SK-N-SH (cell line): ENCODE measurements around the gene BUD31. TPM values are rescaled to one million over a fixed set of nuclear protein-coding genes. Genes with fewer than 3 reads are reported as not detected.
A peak's percentile ranks its signal among the peaks of the same experiment; 100 is the strongest.

Experiments
- CTCF ChIA-PET: fragments of 300-600, 350-600 bp; formaldehyde crosslinking; extraction: SDS; loops from one replicate; lab custom pipeline; 2021; lab: Yijun Ruan, JAX
- POLR2A ChIA-PET: fragments of 350-600 bp; sonication (Branson Sonifier 250); formaldehyde crosslinking; extraction: SDS; loops from one replicate; lab custom pipeline; 2020; ENCODE audit warnings: antibody characterized with exemption, inconsistent platforms; lab: Yijun Ruan, JAX
- DNase-seq: peaks from one replicate; pipeline ENCODE4 v3.0.0; 2012
- H2AFZ ChIP-seq: fragments of 200-600 bp; sonication (generic); 2 replicates; pipeline ENCODE4 v1.8.1; 2016; ENCODE audit warnings: antibody characterized with exemption, mild to moderate bottlenecking, low read depth
- H3F3A ChIP-seq: fragments of 200-600 bp; sonication (generic); replicated peaks from 2 replicates; pipeline ENCODE3; 2016; ENCODE audit warnings: antibody characterized with exemption, mild to moderate bottlenecking; ENCODE audit not compliant: insufficient read depth
- H3K27ac ChIP-seq, 2 experiments: fragments of 200-500 bp in 1 of 2; fragments of 200-600 bp in 1 of 2; sonication (Bioruptor generic) in 1 of 2; sonication (generic), shearing (Covaris generic) in 1 of 2; 2 replicates each; pipeline versions ENCODE4 v1.5.1 to v1.6.1; 2014 to 2016; ENCODE audit warnings: low read depth in 2 of 2, inconsistent platforms in 1 of 2, low read length in 1 of 2, mild to moderate bottlenecking in 1 of 2, mixed read lengths in 1 of 2
- H3K27me3 ChIP-seq: fragments of 200-600 bp; sonication (generic), shearing (Covaris generic); 2 replicates; pipeline ENCODE4 v1.6.1; 2016; ENCODE audit warnings: mixed run types; ENCODE audit not compliant: insufficient read depth
- H3K36me3 ChIP-seq, 2 experiments: fragments of 200-500 bp in 1 of 2; fragments of 200-600 bp in 1 of 2; sonication (Bioruptor generic) in 1 of 2; sonication (generic) in 1 of 2; replicated peaks in 1 of 2; 2 replicates each; pipeline versions ENCODE3 to v1.5.1; 2014 to 2016; ENCODE audit warnings: low read length in 1 of 2, mild to moderate bottlenecking in 1 of 2; ENCODE audit not compliant: insufficient read depth in 2 of 2, control insufficient read depth in 1 of 2
- H3K4me1 ChIP-seq, 2 experiments: fragments of 200-500 bp in 1 of 2; fragments of 200-600 bp in 1 of 2; sonication (Bioruptor generic) in 1 of 2; sonication (generic), shearing (Covaris generic) in 1 of 2; 2 replicates each; pipeline versions ENCODE4 v1.5.1 to v1.6.1; 2014 to 2016; ENCODE audit warnings: low read depth in 1 of 2, low read length in 1 of 2, mixed run types in 1 of 2; ENCODE audit not compliant: insufficient read depth in 2 of 2, control insufficient read depth in 1 of 2
- H3K4me2 ChIP-seq: fragments of 200-600 bp; sonication (generic), shearing (Covaris generic); 2 replicates; pipeline ENCODE4 v1.6.1; 2017; ENCODE audit warnings: mixed run types
- H3K4me3 ChIP-seq, 2 experiments: fragments of 200-500 bp in 1 of 2; fragments of 200-600 bp in 1 of 2; sonication (Bioruptor generic) in 1 of 2; sonication (generic), shearing (Covaris generic) in 1 of 2; 2 replicates each; pipeline versions ENCODE4 v1.5.1 to v1.8.1; 2014 to 2016; ENCODE audit warnings: low read depth in 2 of 2, inconsistent platforms in 1 of 2, low read length in 1 of 2, mild to moderate bottlenecking in 1 of 2, mixed read lengths in 1 of 2, moderate library complexity in 1 of 2
- H3K79me2 ChIP-seq: fragments of 200-600 bp; sonication (generic); 2 replicates; pipeline ENCODE4 v1.8.1; 2017; ENCODE audit warnings: mild to moderate bottlenecking; ENCODE audit not compliant: insufficient read depth
- H3K9ac ChIP-seq: fragments of 200-600 bp; sonication (generic); 2 replicates; pipeline ENCODE4 v1.6.1; 2017; ENCODE audit warnings: mixed run types
- H3K9me2 ChIP-seq: fragments of 200-600 bp; sonication (generic); 2 replicates; pipeline ENCODE4 v1.6.1; 2017; ENCODE audit warnings: mixed run types
- H3K9me3 ChIP-seq: fragments of 200-600 bp; sonication (generic); 2 replicates; pipeline ENCODE4 v1.6.1; 2017; ENCODE audit warnings: mixed run types, mild to moderate bottlenecking, moderate library complexity
- H4K20me1 ChIP-seq: fragments of 200-600 bp; sonication (generic); 2 replicates; pipeline ENCODE4 v1.6.1; 2017; ENCODE audit warnings: mild to moderate bottlenecking, mixed run types; ENCODE audit not compliant: insufficient read depth
- ELF1 ChIP-seq: IDR thresholded peaks from 2 replicates; pipeline ENCODE4 v1.4.0; 2012
- EZH2phosphoT487 ChIP-seq: fragments of 200-600 bp; sonication (generic); IDR thresholded peaks from 2 replicates; pipeline ENCODE4 v1.6.1; 2017; ENCODE audit warnings: low read depth, mixed run types, mild to moderate bottlenecking, antibody characterized with exemption, moderate library complexity, borderline replicate concordance
- FOSL2 ChIP-seq: IDR thresholded peaks from 2 replicates; pipeline ENCODE4 v1.4.0; 2012; ENCODE audit warnings: low read depth, mild to moderate bottlenecking, moderate library complexity, borderline replicate concordance
- GABPA ChIP-seq: IDR thresholded peaks from 2 replicates; pipeline ENCODE4 v1.4.0; 2012; ENCODE audit warnings: low read depth, mild to moderate bottlenecking
- JUND ChIP-seq: IDR thresholded peaks from 2 replicates; pipeline ENCODE4 v1.4.0; 2012
- MEF2A ChIP-seq: IDR thresholded peaks from 2 replicates; pipeline ENCODE4 v1.4.0; 2012; ENCODE audit warnings: low read depth, borderline replicate concordance
- MXI1 ChIP-seq: IDR thresholded peaks from 2 replicates; pipeline ENCODE4 v1.6.1; 2012; ENCODE audit warnings: mild to moderate bottlenecking, low read depth, low read length, improper control_type of control experiment
- POLR2AphosphoS5 ChIP-seq: IDR thresholded peaks from 2 replicates; pipeline ENCODE4 v1.6.1; 2012; ENCODE audit warnings: low read depth, low read length
- RAD21 ChIP-seq: IDR thresholded peaks from 2 replicates; pipeline ENCODE4 v1.6.1; 2012; ENCODE audit warnings: mild to moderate bottlenecking, low read length
- SMC3 ChIP-seq: IDR thresholded peaks from 2 replicates; pipeline ENCODE4 v1.6.1; 2012; ENCODE audit warnings: low read depth, low read length, improper control_type of control experiment
- TCF12 ChIP-seq: IDR thresholded peaks from 2 replicates; pipeline ENCODE4 v1.4.0; 2012
- WGBS: methylation state at CpG from one replicate; pipeline ENCODE4 v1.1.6; 2017; ENCODE audit warnings: low lambda C conversion rate; 5-methylcytosine and 5-hydroxymethylcytosine counted together
- polyA plus RNA-seq, 3 experiments: library from polyadenylated mRNA; depleted of rRNA; stranded (reverse); fragments of >200 nt; gene quantifications; 2 replicates each; pipeline ENCODE4 v1.2.3, GENCODE V29; 2012
- TF ChIP-seq, protein P1 (sequence below): fragments of 150-350 bp; IDR thresholded peaks from 2 replicates; pipeline ENCODE4 v1.6.1; 2017; ENCODE audit warnings: antibody characterized with exemption, low read length, low read depth, borderline replicate concordance
- TF ChIP-seq, protein P2 (sequence below): IDR thresholded peaks from 2 replicates; pipeline ENCODE4 v1.6.1; 2012; ENCODE audit warnings: mild to moderate bottlenecking, low read depth, low read length, moderate library complexity
- TF ChIP-seq, protein P3 (sequence below): IDR thresholded peaks from 2 replicates; pipeline ENCODE4 v1.4.0; 2012; ENCODE audit warnings: low read depth, borderline replicate concordance
- TF ChIP-seq, protein P4 (sequence below): IDR thresholded peaks from 2 replicates; pipeline ENCODE4 v1.4.0; 2012; ENCODE audit warnings: low read depth, borderline replicate concordance
- TF ChIP-seq, protein P5 (sequence below): fragments of 200-600 bp; sonication (generic); IDR thresholded peaks from 2 replicates; pipeline ENCODE4 v1.6.1; 2017; ENCODE audit warnings: antibody characterized with exemption, mild to moderate bottlenecking, moderate library complexity

The BUD31 gene
- polyA plus RNA-seq, 1 of the 3 experiments (the other 2 are of a cell fraction): 162 TPM

DNA sequence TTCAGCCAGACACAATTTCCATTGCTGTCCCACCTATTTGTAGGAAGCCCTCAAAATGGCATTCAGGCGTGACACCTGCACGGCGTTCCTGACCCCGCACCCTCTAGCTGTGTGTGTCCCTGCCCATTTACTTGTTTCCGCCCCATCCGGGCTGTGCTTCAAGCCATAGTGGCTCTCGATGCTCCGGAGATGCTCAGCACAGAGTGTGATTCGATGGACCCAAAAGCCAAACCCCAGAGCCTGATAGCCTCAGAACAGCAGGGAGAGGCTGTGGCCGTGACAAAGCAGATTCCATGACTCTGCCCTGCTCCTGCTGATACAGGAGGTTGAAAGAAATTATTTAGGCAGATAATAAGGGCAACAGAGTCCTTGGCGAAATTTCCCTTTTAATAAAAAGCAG, 13.4 kb downstream of the BUD31 start:
- CTCF ChIA-PET: interaction anchor here (0.6 kb wide), 1 partner anchor 43 kb away, joined by 3 read pairs; no protein-coding TSS in a partner anchor
- H3K4me2 ChIP-seq: no peak overlapping the region
- peak; percentile 21 for DNase-seq
- H3K4me3 ChIP-seq: no peak overlapping the region
- no peaks in the 10 kb centered on the region for H4K20me1 ChIP-seq
- TF ChIP-seq, protein P1, sequence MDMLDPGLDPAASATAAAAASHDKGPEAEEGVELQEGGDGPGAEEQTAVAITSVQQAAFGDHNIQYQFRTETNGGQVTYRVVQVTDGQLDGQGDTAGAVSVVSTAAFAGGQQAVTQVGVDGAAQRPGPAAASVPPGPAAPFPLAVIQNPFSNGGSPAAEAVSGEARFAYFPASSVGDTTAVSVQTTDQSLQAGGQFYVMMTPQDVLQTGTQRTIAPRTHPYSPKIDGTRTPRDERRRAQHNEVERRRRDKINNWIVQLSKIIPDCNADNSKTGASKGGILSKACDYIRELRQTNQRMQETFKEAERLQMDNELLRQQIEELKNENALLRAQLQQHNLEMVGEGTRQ: no peak
- TF ChIP-seq JUND: no peak
- TF ChIP-seq, protein P2, sequence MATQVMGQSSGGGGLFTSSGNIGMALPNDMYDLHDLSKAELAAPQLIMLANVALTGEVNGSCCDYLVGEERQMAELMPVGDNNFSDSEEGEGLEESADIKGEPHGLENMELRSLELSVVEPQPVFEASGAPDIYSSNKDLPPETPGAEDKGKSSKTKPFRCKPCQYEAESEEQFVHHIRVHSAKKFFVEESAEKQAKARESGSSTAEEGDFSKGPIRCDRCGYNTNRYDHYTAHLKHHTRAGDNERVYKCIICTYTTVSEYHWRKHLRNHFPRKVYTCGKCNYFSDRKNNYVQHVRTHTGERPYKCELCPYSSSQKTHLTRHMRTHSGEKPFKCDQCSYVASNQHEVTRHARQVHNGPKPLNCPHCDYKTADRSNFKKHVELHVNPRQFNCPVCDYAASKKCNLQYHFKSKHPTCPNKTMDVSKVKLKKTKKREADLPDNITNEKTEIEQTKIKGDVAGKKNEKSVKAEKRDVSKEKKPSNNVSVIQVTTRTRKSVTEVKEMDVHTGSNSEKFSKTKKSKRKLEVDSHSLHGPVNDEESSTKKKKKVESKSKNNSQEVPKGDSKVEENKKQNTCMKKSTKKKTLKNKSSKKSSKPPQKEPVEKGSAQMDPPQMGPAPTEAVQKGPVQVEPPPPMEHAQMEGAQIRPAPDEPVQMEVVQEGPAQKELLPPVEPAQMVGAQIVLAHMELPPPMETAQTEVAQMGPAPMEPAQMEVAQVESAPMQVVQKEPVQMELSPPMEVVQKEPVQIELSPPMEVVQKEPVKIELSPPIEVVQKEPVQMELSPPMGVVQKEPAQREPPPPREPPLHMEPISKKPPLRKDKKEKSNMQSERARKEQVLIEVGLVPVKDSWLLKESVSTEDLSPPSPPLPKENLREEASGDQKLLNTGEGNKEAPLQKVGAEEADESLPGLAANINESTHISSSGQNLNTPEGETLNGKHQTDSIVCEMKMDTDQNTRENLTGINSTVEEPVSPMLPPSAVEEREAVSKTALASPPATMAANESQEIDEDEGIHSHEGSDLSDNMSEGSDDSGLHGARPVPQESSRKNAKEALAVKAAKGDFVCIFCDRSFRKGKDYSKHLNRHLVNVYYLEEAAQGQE: no peak
- no peaks in the 10 kb centered on the region for H3K9me2 ChIP-seq
- peaks cover 4% of the 10 kb centered on the region; the same call in 1 of the 2 replicates for H3K79me2 ChIP-seq
- H3F3A ChIP-seq: peaks cover 6% of the 10 kb centered on the region
- no peaks in the 10 kb centered on the region for H3K27me3 ChIP-seq
- H3K4me1 ChIP-seq: no peaks in the 10 kb centered on the region
- POLR2A ChIA-PET: interaction anchor here (0.6 to 1.6 kb wide), 3 partner anchors 9 to 17 kb away, joined by 3 to 6 read pairs (median 4); partner anchors contain the start of genes BUD31 and PDAP1
- no peak overlapping the region for H3K9ac ChIP-seq
- 90% methylated on average over 11 of the region's 11 CpGs for WGBS
- H3K27ac ChIP-seq: no peak overlapping the region
- H3K9me3 ChIP-seq: no peaks in the 10 kb centered on the region
- H3K36me3 ChIP-seq: peaks cover 47 to 62% of the 10 kb centered on the region in 2 experiments
- H2AFZ ChIP-seq: no peak overlapping the region

DNA sequence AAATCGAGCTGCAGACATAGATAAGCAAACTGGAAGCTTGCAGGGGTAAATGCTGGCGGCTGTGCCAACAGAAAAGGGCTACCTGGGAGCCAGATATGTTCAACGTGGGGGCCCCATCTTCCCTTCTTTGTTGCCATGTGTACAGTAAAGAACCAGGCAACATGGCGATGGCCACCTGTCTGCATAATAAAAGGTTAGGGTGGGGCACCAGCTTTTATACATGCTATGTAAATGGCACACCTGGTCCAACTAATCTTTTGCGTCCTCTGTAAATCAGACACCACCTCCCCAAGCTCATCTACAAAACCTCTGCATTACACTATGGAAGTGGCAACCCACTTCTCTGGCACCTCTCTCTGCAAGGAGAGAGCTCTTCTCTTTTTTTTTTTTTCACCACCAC, 13.9 kb downstream of the BUD31 start:
- Histone ChIP-seq H3K4me2 (no peak overlapping the region), H3K9me3 (no peaks in the 10 kb centered on the region), H3K9ac (no peak overlapping the region), H3F3A (peaks cover 6% of the 10 kb centered on the region), H3K4me1 (no peaks in the 10 kb centered on the region), H3K27me3 (no peaks in the 10 kb centered on the region), H3K36me3 (peaks cover 43 to 57% of the 10 kb centered on the region in 2 experiments), H2AFZ (no peak overlapping the region), H3K9me2 (no peaks in the 10 kb centered on the region), H3K27ac (no peak overlapping the region), H3K79me2 (peaks cover 4% of the 10 kb centered on the region; the same call in 1 of the 2 replicates), H3K4me3 (no peak overlapping the region), H4K20me1 (no peaks in the 10 kb centered on the region)
- CTCF ChIA-PET: interaction anchor here (0.6 kb wide), 1 partner anchor 43 kb away, joined by 3 read pairs; no protein-coding TSS in a partner anchor
- POLR2A ChIA-PET: interaction anchor here (0.6 to 1.6 kb wide), 3 partner anchors 9 to 18 kb away, joined by 3 to 6 read pairs (median 4); partner anchors contain the start of genes BUD31 and PDAP1
- 80% methylated on average over 5 of the region's 5 CpGs for WGBS
- DNase-seq: no peak
- no peak for TF ChIP-seq MEF2A
- no peak for TF ChIP-seq SMC3
- no peak for TF ChIP-seq GABPA
- TF ChIP-seq RAD21: no peak
- no peak for TF ChIP-seq TCF12
- no peak for TF ChIP-seq POLR2AphosphoS5
- no peak for TF ChIP-seq MXI1
- TF ChIP-seq, protein P3, sequence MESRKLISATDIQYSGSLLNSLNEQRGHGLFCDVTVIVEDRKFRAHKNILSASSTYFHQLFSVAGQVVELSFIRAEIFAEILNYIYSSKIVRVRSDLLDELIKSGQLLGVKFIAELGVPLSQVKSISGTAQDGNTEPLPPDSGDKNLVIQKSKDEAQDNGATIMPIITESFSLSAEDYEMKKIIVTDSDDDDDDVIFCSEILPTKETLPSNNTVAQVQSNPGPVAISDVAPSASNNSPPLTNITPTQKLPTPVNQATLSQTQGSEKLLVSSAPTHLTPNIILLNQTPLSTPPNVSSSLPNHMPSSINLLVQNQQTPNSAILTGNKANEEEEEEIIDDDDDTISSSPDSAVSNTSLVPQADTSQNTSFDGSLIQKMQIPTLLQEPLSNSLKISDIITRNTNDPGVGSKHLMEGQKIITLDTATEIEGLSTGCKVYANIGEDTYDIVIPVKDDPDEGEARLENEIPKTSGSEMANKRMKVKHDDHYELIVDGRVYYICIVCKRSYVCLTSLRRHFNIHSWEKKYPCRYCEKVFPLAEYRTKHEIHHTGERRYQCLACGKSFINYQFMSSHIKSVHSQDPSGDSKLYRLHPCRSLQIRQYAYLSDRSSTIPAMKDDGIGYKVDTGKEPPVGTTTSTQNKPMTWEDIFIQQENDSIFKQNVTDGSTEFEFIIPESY: no peak
- TF ChIP-seq EZH2phosphoT487: no peak
- TF ChIP-seq FOSL2: no peak
- TF ChIP-seq, protein P4, sequence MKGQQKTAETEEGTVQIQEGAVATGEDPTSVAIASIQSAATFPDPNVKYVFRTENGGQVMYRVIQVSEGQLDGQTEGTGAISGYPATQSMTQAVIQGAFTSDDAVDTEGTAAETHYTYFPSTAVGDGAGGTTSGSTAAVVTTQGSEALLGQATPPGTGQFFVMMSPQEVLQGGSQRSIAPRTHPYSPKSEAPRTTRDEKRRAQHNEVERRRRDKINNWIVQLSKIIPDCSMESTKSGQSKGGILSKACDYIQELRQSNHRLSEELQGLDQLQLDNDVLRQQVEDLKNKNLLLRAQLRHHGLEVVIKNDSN: no peak
- TF ChIP-seq, protein P5, sequence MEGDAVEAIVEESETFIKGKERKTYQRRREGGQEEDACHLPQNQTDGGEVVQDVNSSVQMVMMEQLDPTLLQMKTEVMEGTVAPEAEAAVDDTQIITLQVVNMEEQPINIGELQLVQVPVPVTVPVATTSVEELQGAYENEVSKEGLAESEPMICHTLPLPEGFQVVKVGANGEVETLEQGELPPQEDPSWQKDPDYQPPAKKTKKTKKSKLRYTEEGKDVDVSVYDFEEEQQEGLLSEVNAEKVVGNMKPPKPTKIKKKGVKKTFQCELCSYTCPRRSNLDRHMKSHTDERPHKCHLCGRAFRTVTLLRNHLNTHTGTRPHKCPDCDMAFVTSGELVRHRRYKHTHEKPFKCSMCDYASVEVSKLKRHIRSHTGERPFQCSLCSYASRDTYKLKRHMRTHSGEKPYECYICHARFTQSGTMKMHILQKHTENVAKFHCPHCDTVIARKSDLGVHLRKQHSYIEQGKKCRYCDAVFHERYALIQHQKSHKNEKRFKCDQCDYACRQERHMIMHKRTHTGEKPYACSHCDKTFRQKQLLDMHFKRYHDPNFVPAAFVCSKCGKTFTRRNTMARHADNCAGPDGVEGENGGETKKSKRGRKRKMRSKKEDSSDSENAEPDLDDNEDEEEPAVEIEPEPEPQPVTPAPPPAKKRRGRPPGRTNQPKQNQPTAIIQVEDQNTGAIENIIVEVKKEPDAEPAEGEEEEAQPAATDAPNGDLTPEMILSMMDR: no peak
- TF ChIP-seq, protein P1: no peak
- no peak for TF ChIP-seq ELF1
